Umbilical cord (tissue), 2 donors: ENCODE measurements around the gene TAC3. TPM values are rescaled to one million over a fixed set of nuclear protein-coding genes. Genes with fewer than 3 reads are reported as not detected.
"Not testable (repeated sequence)": the region's sequence is repeated elsewhere in the genome, so short reads cannot be mapped to it uniquely, and the experiment has no call there.

Experiments used
- DNase-seq: peaks from one replicate; pipeline ENCODE4 v3.0.0-alpha.2; 2015; ENCODE audit warnings: low spot score
- total RNA-seq: library from RNA; depleted of rRNA; stranded (reverse); fragments of >200 nt; gene quantifications from one replicate; pipeline ENCODE4 v1.2.3, GENCODE V29; 2014; ENCODE audit warnings: low replicate concordance; ENCODE audit not compliant: insufficient read depth

TAC3 gene
- total RNA-seq, 1 donor from 2014 or later: 6.5 TPM

GRCh38 chr12:56985714-56986113 is 30.6 kb downstream of the TAC3 start:
- DNase-seq: peak; percentile 61

DNA sequence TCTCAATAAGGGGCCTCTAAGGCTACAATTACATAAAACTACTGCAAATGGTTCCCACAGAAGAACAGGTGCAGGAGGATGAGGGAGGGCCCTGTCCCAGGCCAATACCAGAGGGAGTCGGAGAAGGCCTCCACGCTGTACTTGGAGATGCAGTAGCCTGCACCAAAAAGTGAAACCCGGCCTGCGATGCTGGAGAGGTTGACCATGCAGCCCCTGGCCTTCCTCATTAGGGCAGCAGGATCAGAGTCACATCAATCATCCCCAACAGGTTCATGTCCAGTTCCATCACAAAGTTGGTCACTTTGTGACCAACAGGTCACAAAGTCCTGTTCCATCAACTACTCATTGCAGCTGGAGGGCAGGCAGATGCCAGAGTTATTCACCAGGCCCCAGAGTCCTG is 32.9 kb downstream of the TAC3 start:
- no peak for DNase-seq

DNA sequence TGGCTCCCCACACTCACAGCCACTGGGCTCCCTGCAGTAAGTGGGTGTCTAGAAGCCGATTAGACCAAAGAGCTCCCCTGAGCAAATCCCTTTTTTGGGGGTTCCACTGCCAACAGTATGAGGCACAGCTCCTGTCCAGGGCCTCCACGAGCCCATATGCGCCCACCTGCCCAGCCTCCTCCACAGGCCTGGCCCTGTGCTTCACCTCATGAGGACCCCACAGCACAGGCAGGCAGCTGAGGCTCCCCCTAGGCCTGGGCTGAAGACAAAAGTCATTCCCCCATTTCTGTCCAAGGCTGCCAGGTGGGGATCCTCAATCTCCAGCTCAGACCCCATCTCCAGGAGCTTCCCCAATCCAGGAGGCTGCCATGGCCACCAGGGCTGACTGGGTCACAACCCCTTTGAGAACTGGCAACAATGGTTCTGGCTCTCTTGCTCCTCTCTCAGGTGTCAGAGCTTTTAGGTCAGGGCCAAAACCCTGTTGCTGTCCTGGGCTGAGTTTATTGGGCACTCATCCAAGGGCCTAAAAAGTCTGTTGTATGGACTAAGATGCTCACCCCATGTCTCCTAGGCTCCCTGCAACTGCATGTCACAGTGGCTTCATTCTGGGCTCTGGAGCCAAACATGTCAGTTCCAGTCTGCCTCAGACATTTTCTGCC is 33.6 kb downstream of the TAC3 start:
- not testable (repeated sequence) for DNase-seq

GRCh38 chr12:56980941-56981530 is 35.3 kb downstream of the TAC3 start:
- no peak for DNase-seq

DNA sequence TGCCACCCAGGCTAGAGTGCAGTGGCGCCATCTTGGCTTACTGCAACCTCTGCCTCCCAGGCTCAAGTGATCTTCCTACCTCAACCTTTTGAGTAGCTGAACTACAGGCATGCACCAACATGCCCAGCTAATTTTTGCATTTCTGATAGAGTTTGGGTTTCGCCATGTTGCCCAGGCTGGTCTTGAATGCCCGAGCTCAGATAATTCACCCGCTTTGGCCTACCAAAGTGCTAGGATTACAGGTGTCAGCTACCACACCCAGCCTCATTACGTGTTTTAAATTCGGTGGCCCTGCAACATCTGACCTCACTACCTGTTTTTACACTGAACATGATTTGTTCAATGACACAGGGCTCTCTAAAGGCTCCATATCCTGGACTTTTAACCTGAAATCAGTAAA is 36.1 kb downstream of the TAC3 start:
- DNase-seq: no peak

- no peak for DNase-seq
Measured at GRCh38 chr12:56979628-56980027, 36.7 kb downstream of the TAC3 start.

GRCh38 chr12:56978397-56979138 is 37.8 kb downstream of the TAC3 start:
- no peak for DNase-seq

DNA sequence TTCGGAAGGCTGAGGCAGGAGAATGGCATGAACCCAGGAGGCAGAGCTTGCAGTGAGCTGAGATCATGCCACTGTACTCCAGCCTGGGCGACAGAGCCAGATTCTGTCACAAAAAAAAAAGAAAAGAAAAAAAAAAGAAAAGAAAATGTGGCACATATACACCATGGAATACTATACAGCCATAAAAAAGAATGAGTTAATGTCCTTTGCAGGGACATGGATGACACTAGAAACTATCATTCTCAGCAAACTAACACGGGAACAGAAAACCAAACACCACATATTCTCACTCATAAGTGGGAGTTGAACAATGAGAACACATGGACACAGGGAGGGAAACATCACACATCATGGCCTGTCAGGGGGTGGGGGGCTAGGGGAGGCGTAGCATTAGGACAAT is 39.0 kb downstream of the TAC3 start:
- DNase-seq: not testable (repeated sequence)

DNA sequence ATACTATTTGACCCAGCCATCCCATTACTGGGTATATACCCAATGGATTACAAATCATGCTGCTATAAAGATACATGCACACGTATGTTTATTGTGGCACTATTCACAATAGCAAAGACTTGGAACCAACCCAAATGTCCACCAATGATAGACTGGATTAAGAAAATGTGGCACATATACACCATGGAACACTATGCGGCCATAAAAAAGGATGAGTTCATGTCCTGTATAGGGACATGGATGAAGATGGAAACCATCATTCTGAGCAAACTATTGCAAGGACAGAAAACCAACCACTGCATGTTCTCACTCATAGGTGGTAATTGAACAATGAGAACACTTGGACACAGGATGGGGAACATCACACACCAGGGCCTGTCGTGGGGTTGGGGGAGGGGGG is 42.1 kb downstream of the TAC3 start:
- DNase-seq: not testable (repeated sequence)

- DNase-seq: not testable (repeated sequence)
Measured at GRCh38 chr12:56968910-56969309, 47.4 kb downstream of the TAC3 start.

- not testable (repeated sequence) for DNase-seq
Measured at GRCh38 chr12:56965997-56966642, 50.2 kb downstream of the TAC3 start.

DNA sequence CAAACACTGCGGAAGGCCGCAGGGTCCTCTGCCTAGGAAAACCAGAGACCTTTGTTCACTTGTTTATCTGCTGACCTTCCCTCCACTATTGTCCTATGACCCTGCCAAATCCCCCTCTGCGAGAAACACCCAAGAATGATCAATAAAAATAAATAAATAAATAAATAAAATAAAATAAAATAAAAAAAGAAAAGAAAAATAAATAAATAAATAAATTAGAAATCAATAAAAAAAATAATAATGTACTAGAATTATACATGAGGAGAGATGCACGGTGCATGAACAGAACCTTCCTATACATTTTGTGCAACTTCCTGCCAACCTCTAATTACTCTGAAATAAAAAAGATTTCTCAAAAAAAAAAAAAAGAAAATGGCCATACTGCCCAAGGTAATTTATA is 51.2 kb downstream of the TAC3 start:
- not testable (repeated sequence) for DNase-seq

DNA sequence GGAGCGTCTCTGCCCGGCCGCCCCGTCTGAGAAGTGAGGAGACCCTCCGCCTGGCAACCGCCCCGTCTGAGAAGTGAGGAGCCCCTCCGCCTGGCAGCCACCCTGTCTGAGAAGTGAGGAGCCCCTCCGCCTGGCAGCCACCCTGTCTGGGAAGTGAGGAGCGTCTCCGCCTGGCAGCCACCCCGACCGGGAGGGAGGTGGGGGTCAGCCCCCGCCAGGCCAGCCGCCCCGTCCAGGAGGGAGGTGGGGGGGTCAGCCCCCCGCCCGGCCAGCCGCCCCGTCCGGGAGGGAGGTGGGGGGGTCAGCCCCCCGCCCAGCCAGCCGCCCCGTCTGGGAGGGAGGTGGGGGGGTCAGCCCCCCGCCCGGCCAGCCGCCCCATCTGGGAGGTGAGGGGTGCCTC is 52.8 kb downstream of the TAC3 start:
- not testable (repeated sequence) for DNase-seq

DNA sequence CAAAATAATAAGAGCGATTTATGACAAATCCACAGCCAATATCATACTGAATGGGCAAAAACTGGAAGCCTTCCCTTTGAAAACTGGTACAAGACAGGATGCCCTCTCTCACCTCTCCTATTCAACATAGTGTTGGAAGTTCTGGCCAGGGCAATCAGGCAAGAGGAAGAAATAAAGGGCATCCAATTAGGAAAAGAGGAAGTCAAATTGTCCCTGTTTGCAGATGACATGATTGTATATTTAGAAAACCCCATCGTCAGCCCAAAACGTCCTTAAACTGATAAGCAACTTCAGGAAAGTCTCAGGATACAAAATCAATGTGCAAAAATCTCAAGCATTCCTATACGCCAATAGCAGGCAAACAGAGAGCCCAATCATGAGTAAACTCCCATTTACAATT is 54.1 kb downstream of the TAC3 start:
- DNase-seq: not testable (repeated sequence)

Other genes with a start within 250 kb of the TAC3 start
- gene SDR9C7, start 82.1 kb downstream of the TAC3 start, total RNA-seq: not detected
- 0.96 TPM for gene RDH16, start 58.9 kb downstream of the TAC3 start, total RNA-seq
- gene ZBTB39, start 10.0 kb downstream of the TAC3 start, total RNA-seq: 6.7 TPM
- gene MYO1A, start 33.6 kb upstream of the TAC3 start, total RNA-seq: 5.8 TPM
- gene NEMP1, start 62.3 kb upstream of the TAC3 start, total RNA-seq: 7.5 TPM
- 27.9 TPM for gene NAB2, start 72.6 kb upstream of the TAC3 start, total RNA-seq
- 83.8 TPM for gene STAT6, start 94.8 kb upstream of the TAC3 start, total RNA-seq
- 277 TPM for gene LRP1, start 112.0 kb upstream of the TAC3 start, total RNA-seq
- gene LRP1-AS, start 131.1 kb upstream of the TAC3 start, total RNA-seq: 1.2 TPM
- not detected for gene NXPH4, start 200.3 kb upstream of the TAC3 start, total RNA-seq
- 156 TPM for gene SHMT2, start 213.2 kb upstream of the TAC3 start, total RNA-seq
- gene STAC3, start 234.7 kb upstream of the TAC3 start, total RNA-seq: not detected